Measurements from ENCODE around the gene RPRD1A.

Gene RPRD1A

GRCh38 chr18:35964319-35964718, 103.0 kb downstream of the RPRD1A start:
- DNase-seq, result no peak

GRCh38 chr18:35962320-35962719, 105.0 kb downstream of the RPRD1A start:
- no peak for DNase-seq

GRCh38 chr18:35956226-35956625, 111.1 kb downstream of the RPRD1A start:
- no peak for DNase-seq

- no peak for DNase-seq
These were observed 113.7 kb downstream of the RPRD1A start for GRCh38 chr18:35953688-35954087.

GRCh38 chr18:35950628-35950982, 116.8 kb downstream of the RPRD1A start:
- no peak for DNase-seq

GRCh38 chr18:35949903-35950627, 117.3 kb downstream of the RPRD1A start:
- DNase-seq, result peak; percentile 50 to 68

GRCh38 chr18:35949090-35949489, 118.3 kb downstream of the RPRD1A start:
- DNase-seq, result no peak

- no peak for DNase-seq
These were observed 119.3 kb downstream of the RPRD1A start for GRCh38 chr18:35948080-35948479.

GRCh38 chr18:35942661-35943060, 124.7 kb downstream of the RPRD1A start:
- DNase-seq, result no peak

GRCh38 chr18:35942133-35942532, 125.2 kb downstream of the RPRD1A start:
- DNase-seq, result no peak

- DNase-seq, result no peak
These were observed 126.1 kb downstream of the RPRD1A start for GRCh38 chr18:35941299-35941698.

All from CD4-positive, alpha-beta T cell treated with Interferon alpha-2 for 1 hour (primary cell).